ENCODE measurements around the gene FAM216B.
"Not testable (repeated sequence)": the region's sequence is repeated elsewhere in the genome, so short reads cannot be mapped to it uniquely, and the experiment has no call there.

Gene FAM216B

DNA sequence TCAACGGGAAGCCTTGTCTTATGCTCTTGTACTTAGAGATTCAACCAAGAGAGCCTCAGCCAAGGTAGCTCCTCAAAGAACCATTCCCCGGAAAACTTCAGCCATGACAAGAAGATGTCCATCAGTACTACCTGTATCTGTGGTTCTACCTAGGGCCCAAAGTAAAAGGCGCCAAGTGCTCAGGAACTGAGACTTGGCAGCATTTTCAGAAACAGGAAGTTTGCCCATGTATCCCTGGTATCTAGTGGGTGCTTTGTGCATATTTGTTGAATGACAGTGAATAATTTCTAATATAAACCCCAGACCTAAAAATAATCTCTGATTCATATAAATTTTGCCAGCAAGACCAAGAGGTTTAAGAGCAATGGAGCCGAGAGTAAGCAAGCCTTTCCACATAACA, 7.2 kb downstream of the FAM216B start:
- DNase-seq, result no peak

DNA sequence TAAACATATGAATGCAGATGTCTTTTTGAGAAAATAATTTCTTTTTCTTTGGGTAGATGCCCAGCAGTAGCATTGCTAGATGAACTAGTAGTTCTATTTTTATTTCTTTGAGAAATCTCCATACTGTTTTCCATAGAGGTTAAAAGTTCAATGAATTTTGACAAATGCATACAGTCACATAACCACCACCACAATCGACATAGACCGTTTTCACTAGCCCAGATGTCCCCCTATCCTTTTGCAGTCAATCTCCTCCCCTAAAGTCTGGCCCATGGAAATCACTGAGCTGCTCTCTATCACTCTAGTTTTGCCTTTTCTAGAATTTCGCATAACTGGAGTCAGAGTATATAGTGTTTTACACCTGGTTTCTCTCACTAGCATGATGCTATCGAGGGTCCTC, 10.8 kb downstream of the FAM216B start:
- no peak for DNase-seq

DNA sequence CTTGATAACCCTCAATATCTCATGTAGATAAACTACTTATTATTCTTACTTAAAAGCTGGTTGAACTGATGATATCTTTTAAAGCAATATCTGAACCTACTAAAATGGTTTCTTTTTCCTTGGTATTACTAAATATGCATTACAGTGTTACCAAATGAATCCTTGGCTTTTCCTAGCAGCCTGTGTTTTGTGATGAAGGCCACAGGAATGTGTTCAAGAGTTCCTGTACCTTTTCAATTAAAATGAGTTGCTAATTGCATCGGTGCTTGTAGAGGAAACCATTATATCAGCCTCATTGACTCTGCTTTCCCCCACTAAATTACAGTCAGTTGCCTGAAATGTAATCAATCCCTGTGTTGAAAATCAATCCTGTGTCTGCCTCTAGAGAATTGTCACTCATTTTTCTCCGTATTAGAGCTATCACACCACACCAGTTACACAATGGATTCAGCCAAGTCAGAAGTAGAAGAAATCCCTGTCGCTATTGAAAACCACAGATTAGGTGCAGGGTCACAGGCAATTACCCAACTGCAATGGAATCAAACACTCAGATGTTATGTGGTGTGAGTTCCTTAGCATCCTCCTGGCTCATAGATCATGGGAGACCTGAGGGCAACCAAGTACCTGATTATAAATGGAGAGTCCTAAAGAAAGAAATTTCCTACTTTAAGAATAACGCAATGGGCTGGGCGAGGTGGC, 13.3 kb downstream of the FAM216B start:
- no peak for DNase-seq

DNA sequence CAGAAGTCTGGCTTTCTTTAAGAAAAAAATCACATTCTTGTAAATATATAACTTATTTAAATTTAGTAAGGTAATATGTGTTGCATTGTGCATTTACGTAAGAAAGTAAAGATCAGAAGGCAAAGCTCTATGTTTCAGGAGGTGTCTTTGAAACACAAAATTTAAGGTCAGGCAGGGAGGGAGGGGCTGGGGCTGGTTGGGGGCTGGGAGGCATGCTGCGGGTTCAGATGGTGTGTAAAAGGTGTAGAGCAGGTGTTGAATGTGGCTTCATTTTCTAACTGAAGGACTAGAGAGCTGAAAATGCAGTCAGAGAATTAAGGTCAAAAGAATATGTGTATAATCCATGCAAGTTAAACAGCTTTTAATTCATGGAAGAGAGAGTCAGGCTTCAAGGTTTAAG, 14.3 kb downstream of the FAM216B start:
- no peak for DNase-seq

DNA sequence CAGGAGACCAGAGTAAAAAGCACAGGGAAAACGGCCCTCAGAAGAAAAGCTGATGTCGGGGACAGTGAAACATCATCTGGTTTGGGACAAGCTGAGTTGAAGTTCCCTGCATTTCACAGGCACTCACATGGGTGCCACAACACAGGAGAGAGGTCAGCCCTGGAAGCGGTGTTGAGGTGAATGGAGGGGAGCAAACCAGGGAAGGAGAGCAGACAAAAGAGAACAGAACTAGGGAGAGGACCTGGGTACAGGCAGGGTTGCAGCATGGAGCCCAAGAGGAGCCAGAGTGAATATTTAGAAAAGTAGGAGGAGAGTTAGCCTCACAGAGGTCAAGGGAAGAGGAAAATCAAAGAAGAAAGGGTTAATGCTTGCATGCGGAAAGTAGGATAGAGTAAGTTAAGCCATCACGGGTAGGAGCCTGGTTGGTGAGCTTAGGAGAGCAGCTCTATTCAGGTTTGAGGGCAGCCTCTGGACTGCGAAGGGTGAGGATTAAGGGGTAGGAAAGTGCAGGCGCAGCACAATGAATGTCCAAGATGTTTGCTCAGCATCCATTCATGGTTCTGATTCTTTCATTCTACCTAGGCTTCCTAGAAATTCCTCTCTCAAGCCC, 15.5 kb downstream of the FAM216B start:
- DNase-seq, result no peak

DNA sequence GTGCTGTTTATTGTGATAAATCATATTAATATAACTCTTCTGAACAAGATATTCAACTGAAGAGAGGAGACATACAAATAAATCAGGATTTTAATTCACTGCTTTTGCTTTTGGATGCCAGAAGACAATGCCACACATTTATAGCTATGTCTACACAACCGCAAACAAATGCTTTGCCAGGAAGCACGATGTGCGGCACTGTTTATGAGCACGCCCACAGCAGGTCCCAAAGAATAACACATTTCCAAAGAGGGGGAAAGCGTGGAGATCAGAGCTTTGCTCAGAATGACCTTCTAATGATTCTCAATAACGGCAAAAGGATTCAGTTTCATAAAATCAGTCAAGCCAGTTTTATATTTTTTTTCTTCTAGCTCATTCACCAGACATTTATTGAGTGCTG, 16.7 kb downstream of the FAM216B start:
- DNase-seq, result no peak

DNA sequence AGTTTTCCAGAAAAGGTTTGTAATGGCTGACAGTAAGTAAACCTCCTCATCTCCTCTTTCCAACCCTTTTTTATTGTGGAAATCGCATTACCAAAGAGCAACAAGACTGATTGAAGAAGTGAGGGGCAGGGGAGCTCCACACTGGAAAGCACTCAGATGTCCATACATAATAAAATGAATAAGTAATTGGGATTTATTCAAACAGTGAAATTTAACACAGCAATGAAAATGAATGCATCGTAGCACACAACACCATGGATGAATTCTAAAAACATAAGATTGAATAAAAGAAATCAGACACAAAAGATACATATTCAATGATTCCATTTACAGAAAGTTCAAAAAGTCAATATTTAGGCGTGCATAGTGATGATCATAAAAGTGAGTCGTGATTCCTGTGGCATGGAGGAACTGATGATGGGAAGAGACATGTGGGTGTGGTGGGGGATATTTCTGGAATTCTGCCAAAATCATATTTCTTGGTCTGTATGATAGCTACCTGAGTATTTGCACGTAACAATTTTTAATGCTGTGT, 18.8 kb downstream of the FAM216B start:
- no peak for DNase-seq

DNA sequence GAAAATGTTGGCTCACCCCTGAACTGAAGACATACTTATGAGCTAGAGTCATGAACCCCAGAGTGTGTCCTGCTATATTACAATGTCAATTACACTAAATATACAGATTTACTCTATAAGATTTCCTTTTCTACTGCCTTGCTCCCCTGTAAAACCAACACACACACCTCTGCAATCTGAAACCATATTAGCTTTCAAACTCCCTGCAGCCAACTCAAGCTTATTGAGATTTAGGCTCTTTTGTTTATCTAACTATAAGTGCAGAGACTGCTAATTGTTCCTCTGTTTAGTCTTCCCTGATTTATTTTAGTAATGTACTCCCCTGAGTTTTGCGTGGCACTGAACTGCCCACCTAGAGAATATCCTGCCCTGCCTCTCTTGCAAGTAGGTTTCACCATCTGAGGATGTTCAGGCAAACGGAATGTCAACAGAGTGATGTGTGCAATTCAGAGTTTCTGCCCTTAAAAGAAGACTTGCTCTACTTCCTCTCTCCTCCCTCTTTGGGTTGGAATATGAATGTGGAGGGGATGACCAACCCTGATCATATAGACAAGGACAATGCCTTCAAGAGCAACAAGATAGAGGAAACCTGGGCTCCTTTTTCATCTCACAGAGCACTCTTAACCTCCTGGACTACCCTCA, 22.3 kb downstream of the FAM216B start:
- no peak for DNase-seq

DNA sequence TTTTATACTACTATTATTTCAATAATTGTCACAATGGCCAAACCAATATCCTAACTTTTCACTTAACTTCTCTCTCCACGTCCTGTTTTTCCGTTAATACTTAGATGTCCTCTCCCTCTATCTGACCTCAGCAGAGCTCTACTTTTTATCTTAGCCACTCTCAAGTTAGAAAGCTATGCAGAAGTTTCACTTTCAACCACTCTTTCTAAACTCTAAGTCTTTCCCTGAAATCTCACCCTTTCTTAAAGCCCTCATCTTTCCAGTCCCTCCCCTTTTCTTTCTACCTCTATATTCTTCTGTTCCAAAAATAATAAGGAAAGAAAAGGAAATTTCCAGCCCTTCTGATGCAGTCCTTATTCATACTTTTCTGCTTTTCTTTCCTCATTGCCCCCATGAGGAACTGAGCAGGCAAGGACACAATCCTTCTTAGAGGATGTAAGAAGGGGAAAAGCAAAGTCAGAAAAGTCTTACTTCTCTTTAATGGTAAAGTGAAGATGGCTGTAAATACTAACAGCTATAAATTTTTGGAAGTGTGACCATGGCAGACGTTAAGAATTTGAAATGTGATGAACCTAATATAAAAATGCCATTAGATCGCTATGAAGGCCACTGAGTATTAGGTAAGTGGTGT, 23.0 kb downstream of the FAM216B start:
- no peak for DNase-seq

DNA sequence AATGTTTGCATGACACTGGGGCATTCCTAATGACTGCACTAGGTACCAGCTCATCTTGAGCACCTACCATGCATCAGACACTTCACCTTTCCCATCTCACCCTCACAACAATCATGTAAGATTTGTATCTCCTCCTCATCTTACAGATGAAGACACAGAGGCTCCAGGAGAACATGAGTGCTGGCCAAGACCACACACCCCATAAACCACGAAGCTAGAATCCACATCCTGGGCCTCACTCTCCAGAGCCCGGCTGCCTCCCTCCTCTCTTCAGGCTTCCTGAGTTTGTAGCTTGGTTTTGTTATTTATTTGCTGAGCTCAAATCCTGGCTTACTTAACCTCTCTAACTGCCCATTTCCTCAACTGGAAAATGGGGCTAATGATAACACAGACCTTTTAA, 25.9 kb downstream of the FAM216B start:
- no peak for DNase-seq

DNA sequence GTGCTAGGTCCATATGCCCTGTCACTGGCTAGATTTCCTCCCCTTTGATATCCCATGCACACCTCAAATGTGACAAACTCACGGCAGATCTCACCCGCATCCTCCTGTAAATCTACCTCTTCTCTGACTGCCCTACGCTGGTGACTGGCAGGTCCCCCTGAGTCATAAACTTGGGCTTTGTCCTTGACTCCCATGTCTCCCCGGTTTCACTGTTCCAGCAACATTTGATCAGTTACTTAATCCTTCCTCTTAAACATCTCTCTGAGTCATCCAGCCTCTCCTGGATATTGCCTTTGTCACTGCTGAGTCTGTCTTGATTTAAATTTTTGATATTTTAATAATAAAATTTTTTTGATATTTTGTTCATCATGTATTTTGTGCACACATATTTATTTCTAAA, 26.5 kb downstream of the FAM216B start:
- DNase-seq, result no peak

DNA sequence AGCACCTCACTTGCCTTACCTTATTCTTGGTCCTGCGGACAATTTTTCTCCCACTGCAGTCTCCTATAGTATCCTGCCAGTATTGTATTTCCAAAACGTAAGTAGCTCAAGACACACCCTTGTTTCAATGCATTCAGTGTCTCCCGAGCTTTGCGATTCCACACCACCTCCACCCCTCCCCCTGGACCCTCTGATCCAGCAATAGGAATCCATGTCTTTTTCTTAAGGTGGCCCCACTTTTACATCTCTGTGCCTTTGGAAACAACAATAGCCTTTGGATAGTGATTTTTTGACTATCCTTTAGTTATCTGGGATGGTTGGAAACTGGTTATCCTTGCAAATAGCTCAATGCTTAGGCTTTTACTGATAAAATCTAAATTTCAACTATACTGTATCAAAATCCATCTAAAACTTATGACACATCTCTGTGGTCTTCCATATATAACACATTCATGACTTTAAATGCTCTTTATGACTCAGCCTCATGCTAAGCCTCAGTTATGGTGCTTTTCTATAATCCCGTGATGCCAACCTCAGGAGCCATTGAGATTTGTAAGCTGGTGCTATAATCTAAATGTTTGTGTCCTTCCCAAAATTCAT, 27.1 kb downstream of the FAM216B start:
- DNase-seq, result no peak

DNA sequence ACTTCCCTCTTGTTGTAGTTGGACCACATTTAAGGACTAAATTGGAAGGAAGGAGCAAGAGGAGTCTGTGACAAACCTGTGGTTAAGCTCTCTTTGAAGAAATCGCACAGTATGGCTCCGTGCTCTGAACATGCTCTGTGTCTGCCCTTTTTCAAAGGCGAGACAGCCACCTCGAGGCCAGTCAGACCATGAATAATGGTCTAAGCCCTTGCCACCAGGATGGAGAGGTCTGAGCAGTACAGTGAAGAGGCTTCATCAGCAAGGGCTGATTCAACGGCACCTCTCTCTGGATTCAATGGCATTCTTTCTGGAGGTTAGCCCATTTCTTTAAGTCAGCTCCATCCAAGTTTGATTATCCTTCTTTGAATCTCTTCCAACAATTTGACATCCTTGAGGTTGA, 30.9 kb downstream of the FAM216B start:
- DNase-seq, result no peak

DNA sequence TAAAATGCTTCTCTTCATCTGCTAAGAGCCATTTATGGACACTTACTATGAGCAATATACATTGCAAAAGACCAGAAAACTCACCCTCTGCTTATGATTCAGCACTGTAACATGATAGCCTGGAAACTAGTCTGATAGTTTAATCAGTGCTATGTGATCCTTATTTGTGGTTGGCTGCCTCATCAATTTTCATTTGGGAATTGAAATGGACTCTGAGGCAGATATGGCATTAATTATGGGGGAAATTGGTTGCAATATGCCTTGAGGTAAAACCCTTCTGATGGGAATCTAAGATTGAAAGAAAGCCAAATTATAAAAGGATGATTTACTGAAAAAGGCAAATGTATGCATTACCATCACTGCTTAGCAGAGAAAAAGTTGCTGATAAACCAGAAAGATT, 33.5 kb downstream of the FAM216B start:
- no peak for DNase-seq

DNA sequence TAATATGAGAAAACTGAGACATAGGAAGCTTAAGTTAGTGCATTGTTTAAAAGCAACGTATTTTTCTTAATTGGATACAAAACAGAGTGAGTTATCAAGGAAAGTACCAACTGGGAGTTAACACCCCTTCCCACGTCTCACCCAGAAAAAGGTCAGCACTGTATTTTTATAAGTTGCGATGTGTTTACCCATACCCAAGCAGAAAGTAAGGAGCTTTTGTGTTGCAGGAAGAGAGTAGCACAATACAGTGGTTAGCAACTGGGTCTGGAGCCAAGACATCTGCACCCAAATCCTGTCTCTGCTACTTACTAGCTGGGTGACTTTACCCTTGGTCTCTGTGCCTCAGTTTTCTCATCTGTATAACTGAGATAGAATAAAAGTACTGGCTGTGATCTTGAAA, 34.3 kb downstream of the FAM216B start:
- DNase-seq, result no peak

DNA sequence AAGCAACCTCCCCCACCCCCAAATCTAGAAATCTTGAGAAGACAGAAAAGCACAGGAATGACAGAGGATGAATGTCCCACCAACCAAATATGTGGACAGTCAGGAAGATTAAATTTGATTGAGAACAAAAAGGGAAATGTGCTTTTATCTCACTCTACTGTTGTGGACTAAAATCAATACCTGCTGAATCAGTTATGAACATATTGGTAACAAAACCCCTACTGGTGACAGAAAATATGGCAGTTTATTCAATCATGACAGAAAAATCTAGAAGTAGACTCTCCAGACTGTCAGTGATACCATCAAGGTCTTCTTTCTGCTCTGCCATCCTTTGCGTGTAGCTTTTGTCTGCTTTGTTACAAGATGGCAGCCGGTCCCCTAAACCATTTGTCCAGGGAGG, 35.2 kb downstream of the FAM216B start:
- no peak for DNase-seq

DNA sequence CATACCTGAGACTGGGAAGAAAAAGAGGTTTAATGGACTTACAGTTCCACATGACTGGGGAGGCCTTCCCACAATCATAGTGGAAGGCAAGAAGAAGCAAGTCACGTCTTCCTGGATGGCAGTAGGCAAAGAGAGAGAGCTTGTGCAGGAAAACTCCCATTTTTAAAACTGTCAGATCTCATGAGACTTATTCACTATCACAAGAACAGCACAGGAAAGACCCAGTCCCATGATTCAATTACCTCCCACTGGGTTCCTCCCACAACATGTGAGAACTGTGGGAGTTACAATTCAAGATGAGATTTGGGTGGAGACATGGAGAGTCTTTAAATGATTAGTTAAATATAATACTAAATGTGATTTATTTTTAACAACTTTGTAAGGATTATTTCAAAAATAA, 38.3 kb downstream of the FAM216B start:
- not testable (repeated sequence) for DNase-seq

DNA sequence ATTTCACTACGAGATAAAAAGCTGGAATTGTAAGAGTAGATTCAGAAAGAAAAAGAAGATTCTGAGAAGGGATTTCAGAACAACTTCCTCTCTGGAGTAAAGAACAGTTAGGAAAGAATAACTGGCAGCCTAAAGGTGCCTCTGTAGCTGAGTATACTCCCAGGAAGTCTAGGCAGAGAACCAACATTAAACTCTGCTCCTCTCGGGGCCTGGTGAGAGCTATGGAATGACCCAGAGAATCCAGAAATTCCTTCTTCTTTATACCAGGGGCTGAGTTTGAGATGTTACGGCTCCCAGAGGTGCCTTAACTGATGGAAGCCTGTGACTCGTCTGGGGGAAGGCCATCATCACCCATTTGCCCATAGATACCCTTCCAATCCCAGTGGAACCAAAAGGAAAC, 39.1 kb downstream of the FAM216B start:
- no peak for DNase-seq

DNA sequence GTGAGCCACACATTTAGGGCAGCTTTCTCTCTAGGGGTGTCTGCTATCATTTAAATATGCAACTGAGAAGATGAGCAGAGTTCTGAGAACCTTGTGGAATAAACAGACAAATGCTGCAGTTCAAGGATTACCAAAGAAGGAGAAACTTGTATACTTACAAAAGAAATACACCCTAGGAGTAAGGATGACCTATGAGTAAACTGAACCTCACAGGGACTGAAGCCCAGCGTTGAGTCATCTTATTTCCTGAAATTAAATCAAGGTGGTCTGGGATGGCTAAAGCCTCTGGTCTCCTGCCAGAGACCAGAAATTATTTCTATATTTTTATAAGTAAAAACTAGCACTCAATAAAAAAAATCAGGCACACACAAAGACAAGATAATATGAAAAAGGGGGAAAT, 40.1 kb downstream of the FAM216B start:
- DNase-seq, result no peak

DNA sequence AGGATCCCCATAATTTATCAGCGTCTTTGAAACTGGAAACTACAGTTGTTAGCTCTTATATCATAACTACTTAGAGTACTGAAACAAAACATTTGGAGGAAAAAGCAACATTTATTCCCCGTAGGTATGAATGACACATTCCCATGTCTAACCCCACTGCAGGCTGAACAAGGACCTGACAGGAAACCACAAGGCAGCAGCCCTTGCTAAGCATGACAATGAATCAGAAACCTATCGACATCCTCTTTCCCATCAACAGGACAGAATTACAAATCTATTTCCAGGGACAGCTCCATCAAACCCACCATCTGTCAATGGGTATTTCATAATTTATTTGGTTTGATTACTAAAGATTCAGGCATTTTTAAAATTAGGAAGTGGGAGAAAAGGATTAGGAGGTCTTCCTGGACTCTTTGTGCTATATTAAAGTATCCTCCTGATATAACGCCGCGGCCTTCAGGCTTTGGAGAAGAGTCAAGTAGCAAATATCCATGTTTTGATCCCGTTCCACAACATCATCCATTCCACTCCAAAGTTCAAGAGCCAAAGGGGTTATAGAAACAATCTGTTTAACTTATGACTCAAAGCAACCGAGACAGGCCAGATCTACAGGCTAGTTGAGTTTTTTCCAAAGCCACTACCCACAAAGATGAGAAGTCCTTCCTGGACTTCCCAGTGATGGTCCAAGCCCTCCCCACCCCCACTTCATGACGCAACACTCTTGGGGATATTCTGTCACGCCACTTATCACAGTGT, 51.1 kb downstream of the FAM216B start:
- DNase-seq, result no peak

DNA sequence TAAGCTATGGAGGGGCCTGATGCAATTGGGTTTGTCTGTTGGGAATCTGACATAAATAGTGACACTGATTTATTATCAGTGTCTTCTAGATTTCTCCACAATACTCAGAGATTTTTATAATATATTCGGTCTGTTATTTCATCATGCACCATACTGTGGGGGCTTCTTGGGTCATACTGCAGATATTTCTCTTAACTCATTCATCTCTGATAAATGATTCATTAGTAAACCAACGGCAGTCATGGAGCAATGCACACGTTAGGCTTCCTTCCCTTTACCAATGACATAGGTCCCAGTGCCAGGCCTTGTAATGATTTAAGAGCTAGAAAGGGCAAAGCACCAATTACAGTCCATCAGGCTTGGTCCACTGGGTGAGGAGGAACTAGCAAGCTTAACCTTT, 53.6 kb downstream of the FAM216B start:
- DNase-seq, result no peak

DNA sequence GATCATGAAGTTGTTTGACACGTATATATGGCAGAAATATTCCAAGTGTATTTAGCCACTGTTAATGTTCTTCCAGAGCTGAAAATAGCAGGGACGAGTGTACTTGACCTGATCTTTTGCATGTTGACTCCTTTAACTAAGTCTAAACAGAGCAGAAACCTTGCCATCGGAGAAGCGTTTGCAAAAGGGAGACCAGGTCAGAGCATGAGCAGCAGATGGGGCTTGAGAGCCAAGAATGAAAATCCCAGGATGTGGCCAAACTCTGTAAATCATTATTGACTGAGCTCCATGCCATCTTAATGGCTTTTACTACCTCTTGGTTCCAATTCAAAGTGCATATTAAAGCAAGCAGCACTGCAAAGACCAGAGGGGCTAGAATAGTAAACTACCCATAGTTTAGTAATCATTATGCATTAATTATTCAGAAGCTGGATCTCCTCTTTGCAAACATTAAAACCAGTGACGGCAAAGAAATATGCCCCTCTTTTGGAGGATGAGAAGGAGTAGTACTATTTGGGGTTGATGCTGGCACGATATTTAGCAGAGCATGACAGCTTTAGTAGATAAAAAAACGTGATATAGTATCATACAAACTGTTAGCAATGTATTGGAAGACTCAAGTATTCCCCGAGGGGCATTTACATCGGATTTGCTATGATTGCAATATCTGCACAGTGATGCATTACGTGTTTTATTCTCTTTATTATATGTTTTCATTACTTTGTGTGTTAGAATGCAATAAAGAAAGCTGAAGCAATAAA, 55.7 kb downstream of the FAM216B start:
- DNase-seq, result peak; percentile 40

All from NCI-H1092 (cell line).